Keratinocyte (primary cell): ENCODE data around the gene KRT31. TPM values are rescaled to one million over a fixed set of nuclear protein-coding genes. Genes with fewer than 3 reads are reported as not detected.
"Not testable (repeated sequence)": the region's sequence is repeated elsewhere in the genome, so short reads cannot be mapped to it uniquely, and the experiment has no call there.

Source experiments
- DNase-seq: peaks from one replicate; pipeline ENCODE4 v3.0.0-alpha.2; 2011; ENCODE audit warnings: low read depth, missing footprints, low spot score
- FAIRE-seq: peaks from 2 replicates; lab custom pipeline; 2011; peaks lifted over from hg19 to GRCh38; lab: Jason Lieb, UNC
- H2AFZ ChIP-seq: 2 replicates; pipeline ENCODE4 v1.6.0; 2012; ENCODE audit warnings: low read length, control low read depth, inconsistent platforms; ENCODE audit not compliant: control insufficient read depth
- H3K27ac ChIP-seq: 2 replicates; pipeline ENCODE4 v1.5.1; 2011; ENCODE audit warnings: low read length; ENCODE audit not compliant: control insufficient read depth, insufficient read depth
- H3K27me3 ChIP-seq: 3 replicates; pipeline ENCODE4 v1.6.0; 2011; ENCODE audit warnings: low read length; ENCODE audit not compliant: control insufficient read depth, insufficient read depth; ENCODE audit errors: extremely low read depth
- H3K36me3 ChIP-seq, 2 experiments: 2 replicates in 1 of 2; 3 replicates in 1 of 2; pipeline ENCODE4 v1.5.1; 2011; ENCODE audit warnings: low read length in 2 of 2, mild to moderate bottlenecking in 1 of 2; ENCODE audit not compliant: control insufficient read depth in 2 of 2, insufficient read depth in 2 of 2; ENCODE audit errors: extremely low read depth in 1 of 2
- H3K4me1 ChIP-seq: 3 replicates; pipeline ENCODE4 v1.5.1; 2011; ENCODE audit warnings: low read length; ENCODE audit not compliant: control insufficient read depth, insufficient read depth; ENCODE audit errors: extremely low read depth
- H3K4me2 ChIP-seq: 3 replicates; pipeline ENCODE4 v1.6.0; 2011; ENCODE audit warnings: low read depth, low read length; ENCODE audit not compliant: control insufficient read depth, insufficient read depth; ENCODE audit errors: extremely low read depth
- H3K4me3 ChIP-seq, 3 experiments: fragments of 200-600 bp in 1 of 3; sonication (generic) in 1 of 3; 2 replicates in 2 of 3; 3 replicates in 1 of 3; pipeline ENCODE4 v1.5.1; 2011 to 2016; ENCODE audit warnings: low read length in 3 of 3, mild to moderate bottlenecking in 3 of 3, control low read depth in 2 of 3, inconsistent platforms in 1 of 3, low read depth in 1 of 3, mixed read lengths in 1 of 3, mixed run types in 1 of 3, moderate library complexity in 1 of 3; ENCODE audit not compliant: control insufficient read depth in 2 of 3, insufficient read depth in 2 of 3; ENCODE audit errors: extremely low read depth in 1 of 3
- H3K79me2 ChIP-seq: 2 replicates; pipeline ENCODE4 v1.6.0; 2012; ENCODE audit warnings: low read length; ENCODE audit not compliant: control insufficient read depth, insufficient read depth
- H3K9ac ChIP-seq: 3 replicates; pipeline ENCODE4 v1.6.0; 2011; ENCODE audit warnings: low read length; ENCODE audit not compliant: control insufficient read depth, insufficient read depth; ENCODE audit errors: extremely low read depth
- H3K9me1 ChIP-seq: 3 replicates; pipeline ENCODE4 v1.6.0; 2011; ENCODE audit warnings: low read length; ENCODE audit not compliant: control insufficient read depth, insufficient read depth; ENCODE audit errors: extremely low read depth
- H3K9me3 ChIP-seq: 2 replicates; pipeline ENCODE4 v1.5.1; 2012; ENCODE audit warnings: low read depth, low read length; ENCODE audit not compliant: control insufficient read depth
- H4K20me1 ChIP-seq: 3 replicates; pipeline ENCODE4 v1.6.0; 2011; ENCODE audit warnings: low read length; ENCODE audit not compliant: control insufficient read depth, insufficient read depth; ENCODE audit errors: extremely low read depth
- EZH2 ChIP-seq: IDR thresholded peaks from one replicate; pipeline ENCODE4 v1.6.1; 2012; ENCODE audit warnings: inconsistent platforms, mild to moderate bottlenecking, low read length, moderate library complexity
- dilution Hi-C: fragments of 300-500 bp; cut with MboI; formaldehyde crosslinking; loops from one replicate; pipeline ENCODE4 v1.7.0; 2020; ENCODE audit warnings: low sequenced_read_pairs; ENCODE audit not compliant: extremely low pct_ligation_motif_present
- polyA plus RNA-seq, 5 experiments: library from polyadenylated mRNA; depleted of rRNA in 3 of 5; stranded (reverse) in 3 of 5; stranded (forward) in 1 of 5; unstranded in 1 of 5; fragments of >200 nt; gene quantifications; 1 replicate in 1 of 5; 2 replicates in 3 of 5; 3 replicates in 1 of 5; pipeline versions ENCODE4 v1.2.1 to v1.2.3, GENCODE V29; 2011 to 2012; ENCODE audit warnings: missing spikeins in 2 of 5, low read depth in 1 of 5, low replicate concordance in 1 of 5
- TF ChIP-seq, protein P1 (sequence below), 3 experiments: IDR thresholded peaks in 1 of 3; conservative IDR thresholded peaks in 1 of 3; optimal IDR thresholded peaks in 1 of 3; 2 replicates in 2 of 3; 3 replicates in 1 of 3; pipeline versions ENCODE3 to v1.5.1; 2011; ENCODE audit warnings: low read length in 3 of 3, mild to moderate bottlenecking in 3 of 3, moderate library complexity in 2 of 3, control low read depth in 1 of 3, inconsistent platforms in 1 of 3; ENCODE audit not compliant: insufficient read depth in 2 of 3; ENCODE audit errors: extremely low read depth in 1 of 3

Gene KRT31
- polyA plus RNA-seq, 1 donor (not counting 4 experiments of a cell fraction or from before 2014, with no cell fraction given): 24.9 TPM

GRCh38 chr17:41395611-41396010 lies 1.8 kb downstream of the KRT31 start:
- Histone ChIP-seq H3K36me3 (peaks cover 0 to 1% of the 10 kb centered on the region in 2 experiments), H3K27ac (peak overlapping the region; percentile 95), H2AFZ (no peak overlapping the region), H3K9me3 (no peaks in the 10 kb centered on the region), H3K79me2 (peaks cover 11% of the 10 kb centered on the region), H3K4me1 (peaks cover 60% of the 10 kb centered on the region), H3K4me3 (peak overlapping the region; percentile 4 to 49 (median 23)), H3K9me1 (no peaks in the 10 kb centered on the region), H3K9ac (peak overlapping the region; percentile 51), H3K4me2 (peak overlapping the region; percentile 73), H4K20me1 (no peaks in the 10 kb centered on the region), H3K27me3 (no peaks in the 10 kb centered on the region)
- dilution Hi-C loops: no loop called here
- FAIRE-seq: no peak
- TF ChIP-seq, protein P1, sequence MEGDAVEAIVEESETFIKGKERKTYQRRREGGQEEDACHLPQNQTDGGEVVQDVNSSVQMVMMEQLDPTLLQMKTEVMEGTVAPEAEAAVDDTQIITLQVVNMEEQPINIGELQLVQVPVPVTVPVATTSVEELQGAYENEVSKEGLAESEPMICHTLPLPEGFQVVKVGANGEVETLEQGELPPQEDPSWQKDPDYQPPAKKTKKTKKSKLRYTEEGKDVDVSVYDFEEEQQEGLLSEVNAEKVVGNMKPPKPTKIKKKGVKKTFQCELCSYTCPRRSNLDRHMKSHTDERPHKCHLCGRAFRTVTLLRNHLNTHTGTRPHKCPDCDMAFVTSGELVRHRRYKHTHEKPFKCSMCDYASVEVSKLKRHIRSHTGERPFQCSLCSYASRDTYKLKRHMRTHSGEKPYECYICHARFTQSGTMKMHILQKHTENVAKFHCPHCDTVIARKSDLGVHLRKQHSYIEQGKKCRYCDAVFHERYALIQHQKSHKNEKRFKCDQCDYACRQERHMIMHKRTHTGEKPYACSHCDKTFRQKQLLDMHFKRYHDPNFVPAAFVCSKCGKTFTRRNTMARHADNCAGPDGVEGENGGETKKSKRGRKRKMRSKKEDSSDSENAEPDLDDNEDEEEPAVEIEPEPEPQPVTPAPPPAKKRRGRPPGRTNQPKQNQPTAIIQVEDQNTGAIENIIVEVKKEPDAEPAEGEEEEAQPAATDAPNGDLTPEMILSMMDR (optimal IDR thresholded peaks at IDR 0.05 in 1 of 3, IDR thresholded peaks at IDR 0.05 in 1 of 3, conservative IDR thresholded peaks at IDR 0.05 in 1 of 3; ENCODE audit: extremely low read depth in 1 of 3, insufficient read depth in 2 of 3, low read length in 3 of 3): no peak
- TF ChIP-seq EZH2: no peak
- DNase-seq: no peak

DNA sequence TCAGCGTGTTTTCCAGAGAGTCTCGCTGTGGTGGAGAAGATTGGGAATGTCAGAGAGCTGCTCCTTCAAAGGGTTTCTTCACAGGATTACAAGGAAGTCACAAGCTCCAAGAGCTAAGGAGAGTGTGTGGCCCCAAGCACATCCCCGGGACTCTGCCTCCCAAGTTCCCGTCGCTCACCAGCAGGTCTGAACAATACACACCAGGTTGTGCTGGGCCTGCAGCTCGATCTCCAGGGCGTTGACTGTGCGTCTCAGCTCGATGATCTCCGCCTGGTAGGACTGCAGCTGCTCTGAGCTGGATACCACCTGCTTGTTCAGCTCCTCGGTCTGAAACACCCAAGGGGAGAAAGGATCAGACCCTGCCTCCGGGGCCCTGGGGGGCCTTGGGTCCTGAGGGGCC lies 2.4 kb downstream of the KRT31 start:
- FAIRE-seq, H3K36me3 ChIP-seq, dilution Hi-C loops, H4K20me1 ChIP-seq, H3K9me1 ChIP-seq, DNase-seq, H2AFZ ChIP-seq, H3K9me3 ChIP-seq, H3K27me3 ChIP-seq: not testable (repeated sequence)
- Histone ChIP-seq H3K4me2 (peak overlapping the region; percentile 73), H3K9ac (peak overlapping the region; percentile 51), H3K4me3 (peak overlapping the region in 1 of 3 experiments; percentile 8), H3K27ac (peak overlapping the region; percentile 95), H3K79me2 (peaks cover 11% of the 10 kb centered on the region), H3K4me1 (peaks cover 60% of the 10 kb centered on the region)
